Endometrium (tissue), 2 donors: ENCODE data around the gene IL16.
"Not testable (repeated sequence)": the region's sequence is repeated elsewhere in the genome, so short reads cannot be mapped to it uniquely, and the experiment has no call there.

Experiments used
- FAIRE-seq: peaks from 2 replicates; lab custom pipeline; 2012; peaks lifted over from hg19 to GRCh38; lab: Jason Lieb, UNC
- donor health status: control.
- donor health status: control.

Gene IL16

DNA sequence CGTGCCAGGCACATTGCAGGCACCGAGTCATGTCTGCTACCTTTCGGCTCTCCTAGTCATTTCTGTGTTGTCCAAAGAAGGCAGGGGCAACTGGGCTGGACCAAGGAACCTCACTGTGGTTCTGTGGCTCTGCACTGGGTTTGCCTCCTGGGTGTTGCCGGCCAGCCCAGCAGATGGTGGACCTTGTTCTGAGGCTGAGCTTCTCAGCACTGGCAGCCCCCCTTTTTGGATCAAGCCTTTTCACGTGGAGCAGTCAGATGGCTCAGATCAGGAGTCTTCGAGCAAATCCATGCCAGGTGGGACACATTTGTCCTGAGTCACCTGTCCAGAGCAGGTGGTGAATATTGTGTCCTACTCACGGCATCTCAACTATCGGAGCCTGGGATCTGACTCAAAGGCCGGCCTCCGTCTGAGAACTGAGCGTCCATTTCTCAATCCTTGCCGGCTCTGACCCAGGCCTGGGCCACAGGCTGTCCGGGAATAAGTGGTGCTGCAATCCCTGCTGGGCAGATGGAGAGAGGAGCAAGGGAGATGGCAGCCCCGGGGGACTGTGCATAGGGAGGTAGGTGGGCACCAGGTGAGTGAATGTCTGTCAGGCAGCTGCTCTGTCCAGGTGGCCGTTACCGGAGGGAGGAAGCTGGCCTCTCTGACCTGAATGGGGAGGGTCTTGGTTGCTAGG lies at the start of gene IL16:
Gene IL16, plus strand, starts transcription at position 304 of the 679 bp plus-strand sequence. CDS start 28,521 bp downstream, outside the sequence.
- no peak for FAIRE-seq

DNA sequence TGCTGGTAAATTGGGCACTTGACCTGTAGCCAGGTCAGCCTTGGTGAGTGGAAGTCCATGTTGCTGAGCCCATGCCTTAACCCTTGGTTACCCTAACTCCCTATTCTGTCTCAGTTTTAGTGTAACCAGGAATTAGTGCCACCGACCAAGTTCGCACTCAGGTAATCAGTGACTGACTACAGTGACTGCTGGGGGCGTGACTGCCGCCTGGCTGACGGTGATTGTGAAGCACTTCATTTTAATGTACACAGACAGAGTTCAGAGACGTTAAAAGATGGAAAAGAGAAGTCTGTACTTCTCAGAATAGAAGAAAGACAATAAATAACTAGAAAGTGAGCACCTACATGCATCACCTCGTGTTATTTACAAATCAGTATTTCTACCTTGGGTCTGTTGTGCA lies 45.3 kb upstream of the IL16 start:
- FAIRE-seq = no peak

DNA sequence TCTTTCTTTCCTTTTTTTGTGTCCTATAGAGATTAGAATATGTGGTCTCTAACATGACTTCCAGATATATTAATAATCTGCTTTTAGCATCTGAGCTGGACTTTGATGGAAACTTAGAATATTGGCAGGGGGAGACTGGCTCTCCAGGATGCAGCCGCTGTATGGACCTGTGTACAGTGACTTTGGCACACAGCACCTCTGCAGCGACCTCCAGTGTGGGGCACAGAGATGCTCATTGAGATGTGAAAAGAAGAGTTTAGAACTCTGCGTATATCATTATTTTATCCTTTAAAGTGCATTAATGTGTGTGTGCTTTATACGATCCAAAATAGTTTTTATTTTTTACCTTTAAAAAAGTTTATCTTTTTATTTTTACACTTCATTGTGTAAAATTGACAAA lies 44.3 kb upstream of the IL16 start:
- no peak for FAIRE-seq

DNA sequence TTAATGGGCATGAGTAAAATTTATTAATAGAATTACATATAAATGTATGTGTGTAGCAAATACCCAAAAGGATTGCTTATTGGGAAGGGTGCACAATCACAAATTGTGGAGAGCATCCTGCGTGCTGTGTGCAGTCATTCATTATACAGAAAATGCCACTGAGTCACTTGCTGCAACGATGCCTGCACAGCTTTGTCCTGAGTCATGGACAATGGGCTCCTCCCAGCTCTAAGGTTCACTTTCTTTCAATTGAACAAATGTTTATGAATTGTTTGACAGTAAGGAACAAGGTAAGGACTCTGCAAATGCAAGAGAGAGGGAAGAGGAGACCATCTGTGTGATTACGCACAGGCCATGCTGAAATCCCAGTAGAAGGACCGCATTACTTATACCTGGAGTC lies 43.9 kb upstream of the IL16 start:
- no peak for FAIRE-seq

DNA sequence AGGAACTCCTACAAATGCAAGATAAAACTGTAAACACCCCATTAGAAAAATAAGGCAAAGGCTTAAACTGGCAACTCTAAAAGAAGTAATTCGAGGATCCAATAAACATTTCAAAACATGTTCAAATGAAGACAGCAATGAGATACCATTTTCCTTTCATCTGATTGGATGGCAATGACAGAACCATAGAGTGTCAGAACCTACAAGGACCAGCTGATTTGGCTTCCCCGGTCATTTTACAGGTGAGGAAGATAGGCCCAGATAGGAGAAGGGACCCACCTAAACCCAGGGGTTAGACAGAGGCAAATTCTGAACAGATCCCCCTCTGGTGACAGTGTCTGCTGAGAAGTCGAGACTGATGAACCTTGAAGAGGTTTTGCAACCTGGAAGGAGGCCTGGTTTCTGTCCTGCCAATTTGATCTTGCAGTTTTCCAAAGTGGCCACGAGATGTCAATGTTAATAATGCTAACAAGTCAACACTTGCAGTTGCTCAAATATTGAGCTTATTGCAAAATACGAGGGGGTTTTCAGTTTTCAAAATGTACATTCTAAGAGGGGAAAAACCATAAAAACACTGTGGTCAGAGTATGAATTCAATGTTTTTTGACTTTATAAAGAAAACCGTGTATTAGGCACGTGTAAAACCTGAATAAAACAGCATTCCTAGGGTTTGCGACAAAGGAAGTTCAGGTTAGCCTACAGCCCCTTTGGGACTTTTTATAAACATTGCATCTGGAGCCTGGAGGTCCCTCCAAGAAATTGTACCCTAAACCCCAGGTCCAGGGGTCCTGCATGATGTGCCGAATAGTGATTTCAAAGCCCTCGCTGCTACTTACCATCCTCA lies 41.1 kb upstream of the IL16 start:
- no peak for FAIRE-seq

DNA sequence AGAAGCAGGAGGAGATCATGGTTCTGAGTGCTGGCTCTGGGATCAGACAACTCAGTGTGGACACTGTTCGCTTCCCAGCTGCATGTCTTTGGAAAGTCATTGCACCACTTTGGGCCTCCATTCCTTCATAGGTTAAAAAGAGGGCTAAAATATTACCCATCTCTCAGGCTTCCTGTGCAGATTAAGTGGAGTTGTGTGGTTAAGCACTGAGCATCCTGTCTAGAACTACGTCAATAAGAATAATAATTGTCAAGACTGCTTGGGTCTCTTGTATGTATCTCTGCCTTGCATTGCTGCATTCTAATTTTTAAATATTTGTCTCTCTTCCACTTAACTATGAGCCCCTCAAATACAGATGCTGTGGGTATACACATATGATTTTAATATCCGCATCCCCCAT lies 40.4 kb upstream of the IL16 start:
- FAIRE-seq = no peak

DNA sequence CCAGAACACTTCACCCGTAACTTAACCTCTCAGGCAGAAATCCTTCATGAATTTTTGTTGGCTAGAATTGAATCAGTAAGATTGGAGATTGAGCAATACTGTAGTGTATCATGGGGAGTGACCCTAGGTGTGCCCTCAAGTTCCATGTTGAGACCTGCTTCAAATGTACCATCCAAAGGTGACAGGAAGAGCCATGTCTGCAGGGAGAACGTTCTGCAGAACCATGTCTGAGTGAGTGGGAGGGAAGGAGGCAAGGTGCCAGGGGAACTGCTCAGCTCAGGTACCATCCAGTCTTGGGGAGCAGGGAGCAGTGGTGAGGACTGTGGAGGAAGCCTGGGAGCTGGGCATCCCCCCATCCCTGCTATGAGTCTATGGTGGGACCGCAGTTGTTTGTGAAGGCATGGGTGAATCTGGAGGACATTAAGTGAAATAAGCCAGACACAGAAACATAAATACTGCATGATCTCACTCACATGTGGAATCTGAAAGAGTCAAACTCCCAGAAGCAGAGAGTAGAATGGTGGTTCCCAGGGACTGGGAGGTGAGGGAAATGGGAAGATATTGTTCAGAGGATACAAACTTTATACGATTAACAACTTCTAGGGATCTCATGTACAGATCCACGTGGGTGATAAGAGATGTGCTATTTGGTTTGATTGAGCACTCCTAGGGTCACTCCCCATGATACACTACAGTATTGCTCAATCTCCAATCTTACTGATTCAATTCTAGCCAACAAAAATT lies 39.3 kb upstream of the IL16 start:
- peak; percentile 8 for FAIRE-seq

DNA sequence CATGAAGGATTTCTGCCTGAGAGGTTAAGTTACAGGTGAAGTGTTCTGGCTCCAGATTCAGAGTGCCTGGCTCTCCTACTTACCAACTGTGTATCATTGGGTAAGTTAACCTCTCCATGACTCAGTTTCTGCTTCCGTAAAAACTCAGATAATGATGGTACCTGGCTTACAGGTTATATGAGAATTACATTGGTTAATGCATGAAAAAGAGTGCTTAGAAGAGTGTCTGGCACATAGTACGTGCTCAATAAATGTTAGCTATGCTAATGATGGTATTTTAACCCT lies 38.8 kb upstream of the IL16 start:
- FAIRE-seq = no peak

DNA sequence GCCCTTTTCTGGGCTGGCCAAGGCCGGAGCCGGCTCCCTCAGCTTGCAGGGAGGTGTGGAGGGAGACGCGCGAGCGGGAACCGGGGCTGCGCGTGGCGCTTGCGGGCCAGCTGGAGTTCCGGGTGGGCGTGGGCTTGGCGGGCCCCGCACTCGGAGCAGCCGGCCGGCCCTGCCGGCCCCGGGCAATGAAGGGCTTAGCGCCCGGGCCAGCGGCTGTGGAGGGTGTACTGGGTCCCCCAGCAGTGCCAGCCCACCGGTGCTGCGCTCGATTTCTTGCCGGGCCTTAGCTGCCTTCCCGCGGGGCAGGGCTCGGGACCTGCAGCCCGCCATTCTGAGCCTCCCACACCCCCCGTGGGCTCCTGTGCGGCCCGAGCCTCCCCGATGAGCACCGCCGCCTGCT lies 38.1 kb upstream of the IL16 start:
- not testable (repeated sequence) for FAIRE-seq

DNA sequence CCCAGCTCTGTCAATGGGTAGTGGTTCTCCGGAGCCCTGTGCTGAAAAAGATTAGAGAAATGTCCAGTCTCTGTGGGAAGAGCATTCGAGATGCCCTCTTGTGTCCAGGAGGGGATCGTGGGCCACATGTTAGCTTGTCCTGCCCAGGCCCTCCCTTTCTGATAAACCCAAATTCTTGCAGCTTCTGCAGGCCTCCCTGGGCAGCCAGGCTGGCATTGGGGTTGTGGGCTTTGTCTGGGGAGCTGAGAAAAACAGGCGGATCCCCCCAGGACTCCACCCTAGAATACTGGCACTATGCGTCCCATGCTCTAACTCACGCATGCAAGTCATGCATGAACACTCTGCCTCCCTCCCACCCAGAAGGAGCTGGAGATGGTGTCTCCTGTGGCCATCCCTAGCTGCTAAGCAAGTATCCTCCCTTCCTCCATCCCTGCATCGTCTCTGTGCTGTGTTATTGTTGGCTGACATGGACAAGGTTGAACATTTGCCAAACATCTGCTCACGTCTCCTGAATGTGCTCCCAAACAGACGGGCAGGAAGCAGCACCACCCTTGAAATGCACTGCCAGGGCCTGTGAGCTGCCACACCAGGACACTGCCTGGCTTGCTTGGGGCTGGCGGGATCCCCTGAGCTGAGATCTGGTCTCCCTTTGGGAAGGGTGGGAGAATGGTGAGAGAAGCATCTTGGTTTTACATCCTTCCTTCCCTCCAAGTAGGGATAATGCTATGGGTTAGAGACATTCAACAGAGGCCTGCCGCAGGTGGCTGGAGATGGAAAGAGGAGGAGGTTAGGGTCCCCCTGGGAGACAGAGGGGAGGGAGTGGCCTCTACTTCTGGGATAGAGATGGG lies 36.1 kb upstream of the IL16 start:
- FAIRE-seq = no peak

DNA sequence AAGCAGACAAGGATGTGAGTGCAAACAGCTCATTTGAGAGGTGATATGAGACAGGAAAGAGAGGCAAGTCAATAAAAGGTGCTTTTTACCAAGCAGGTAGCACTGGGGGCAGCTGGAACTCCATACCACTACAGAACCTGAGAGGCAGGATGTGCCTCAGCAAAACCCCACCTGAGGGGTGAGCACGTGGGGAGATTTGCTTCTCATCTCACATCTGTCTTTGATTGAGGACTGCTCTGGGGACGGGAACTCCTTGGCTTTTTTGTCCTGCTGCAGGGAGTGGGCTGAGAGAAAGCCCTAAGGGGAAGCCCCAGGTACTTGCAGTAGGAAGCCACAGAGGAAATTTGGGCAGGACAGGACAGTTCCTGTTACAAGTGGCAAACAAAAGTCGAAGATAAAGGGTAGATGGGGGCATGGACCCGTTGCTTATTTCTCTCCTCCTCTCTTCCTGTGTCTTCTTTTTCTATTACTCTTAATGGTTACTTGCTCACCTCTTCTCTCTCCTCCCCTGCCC lies 35.5 kb upstream of the IL16 start:
- FAIRE-seq = no peak

DNA sequence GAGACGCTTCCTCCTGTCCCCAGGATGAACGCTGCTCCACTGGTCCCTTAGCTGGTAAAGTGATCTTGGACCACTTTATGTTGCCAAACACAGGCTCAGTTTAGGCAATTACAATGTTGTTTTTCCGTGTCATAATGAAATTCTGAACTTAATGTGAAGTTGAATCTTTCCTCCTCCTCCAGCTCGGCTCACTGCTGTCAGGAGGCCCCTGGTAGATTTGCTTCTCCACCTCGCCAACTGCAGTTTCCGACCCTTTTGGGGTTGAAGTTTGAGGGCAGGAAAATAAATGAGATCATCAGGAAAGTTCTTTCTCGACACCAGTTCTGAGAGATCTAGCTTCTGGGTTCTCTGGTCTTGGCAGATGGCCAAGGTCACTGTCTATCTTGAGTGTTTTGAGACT lies 34.8 kb upstream of the IL16 start:
- FAIRE-seq = no peak

DNA sequence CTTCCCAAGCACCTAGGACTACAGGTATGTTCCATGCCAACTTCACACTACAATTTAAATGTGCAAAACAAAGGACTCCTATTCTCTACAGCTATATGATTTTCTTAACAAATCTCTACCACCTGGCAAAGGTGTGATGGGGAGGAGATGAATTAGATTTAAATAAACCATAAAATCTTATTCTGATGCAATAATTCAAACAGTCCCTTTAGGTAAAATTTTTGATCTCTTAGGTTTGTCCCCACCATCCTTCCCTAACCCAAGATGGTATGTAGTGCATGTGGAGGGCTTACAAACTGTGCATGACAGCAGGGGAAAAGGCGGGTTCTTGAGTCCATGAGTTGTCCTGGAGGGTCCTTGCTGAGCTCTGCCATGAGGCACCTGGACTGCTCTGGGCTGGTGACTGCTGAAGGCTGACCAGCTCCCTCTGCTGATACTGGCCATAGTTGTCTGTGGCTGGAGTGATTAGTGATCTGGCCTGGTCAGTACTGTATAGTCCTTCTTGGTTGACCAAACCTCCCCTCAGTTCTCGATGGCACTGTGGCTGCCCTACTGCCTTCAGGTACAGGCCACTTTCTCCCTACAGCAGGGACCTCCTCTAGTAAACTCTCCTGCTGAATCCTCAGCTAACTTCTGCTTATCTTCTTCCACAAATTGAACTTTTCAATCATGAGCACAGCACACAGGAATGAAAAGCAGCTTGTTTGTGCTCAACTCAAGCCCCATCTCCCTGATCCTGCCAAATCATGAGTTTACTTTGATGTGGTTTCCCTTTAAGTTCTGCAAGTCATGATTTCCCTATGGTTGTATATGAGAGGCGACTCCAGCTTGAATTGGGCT lies 32.5 kb upstream of the IL16 start:
- no peak for FAIRE-seq

DNA sequence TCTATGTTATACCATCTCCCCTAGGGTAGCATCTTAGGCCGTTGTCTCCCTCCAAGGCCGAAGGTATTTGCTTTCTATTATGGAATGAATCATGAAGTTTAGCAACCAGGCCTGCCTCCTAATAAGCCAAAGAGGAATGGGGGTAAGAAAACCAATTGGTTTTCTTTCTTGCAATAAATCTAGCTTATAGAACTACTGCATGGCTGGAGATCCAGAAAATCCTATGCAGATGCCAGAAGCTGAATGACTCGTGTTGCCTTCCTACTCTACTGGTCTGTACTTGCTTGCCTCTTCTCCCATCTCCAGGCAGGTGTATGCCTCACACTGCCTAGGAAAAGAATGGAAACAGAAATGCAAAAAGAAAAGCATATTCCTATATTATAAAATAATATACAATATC lies 31.1 kb upstream of the IL16 start:
- no peak for FAIRE-seq

DNA sequence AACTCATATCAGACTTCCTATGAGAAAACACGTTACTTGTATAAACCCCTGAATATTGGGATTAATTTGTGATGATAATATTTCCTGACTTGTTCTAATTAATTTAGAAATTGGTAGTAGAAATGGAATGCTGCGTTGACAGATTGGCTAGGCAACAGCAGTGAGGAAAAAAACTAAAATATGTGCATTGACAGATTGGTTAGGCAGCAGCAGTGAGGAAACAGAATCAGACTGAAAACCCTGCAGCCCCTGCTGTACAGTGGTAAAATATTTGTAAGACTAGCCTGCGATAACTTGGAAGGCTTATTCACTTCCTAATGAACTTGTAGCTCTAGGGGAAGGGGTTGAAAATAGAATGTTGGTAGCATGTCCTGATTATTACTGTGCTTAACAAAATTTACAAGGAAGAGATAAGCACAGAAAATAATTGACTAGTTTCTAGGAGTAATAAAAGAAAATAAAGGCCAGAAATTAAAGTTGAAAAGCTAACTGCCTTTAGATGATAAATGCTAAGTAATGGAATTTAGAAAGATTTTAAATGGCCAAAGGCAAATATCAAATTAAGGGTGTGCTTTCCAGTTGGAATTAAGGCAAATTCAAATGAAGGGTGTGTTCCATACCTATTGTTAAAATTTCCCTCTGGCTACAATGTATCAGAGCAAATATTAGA lies 29.9 kb upstream of the IL16 start:
- no peak for FAIRE-seq

DNA sequence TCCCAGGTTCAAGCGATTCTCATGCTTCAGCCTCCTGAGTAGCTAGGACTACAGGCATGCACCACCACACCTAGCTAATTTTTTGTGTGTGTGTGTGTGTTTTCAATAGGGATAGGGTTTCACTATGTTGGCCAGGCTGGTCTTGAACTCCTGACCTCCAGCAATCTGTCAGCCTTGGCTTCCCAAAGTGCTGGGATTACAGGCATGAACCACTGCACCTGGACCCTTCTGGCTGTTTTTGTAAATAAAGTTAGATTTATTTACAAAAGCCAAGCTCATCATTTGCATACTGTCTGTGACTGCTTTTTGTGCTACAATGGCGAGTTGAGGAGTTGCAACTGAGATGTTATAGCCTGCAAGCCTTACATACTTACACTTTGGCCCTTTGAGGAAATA lies 28.6 kb upstream of the IL16 start:
- no peak for FAIRE-seq

DNA sequence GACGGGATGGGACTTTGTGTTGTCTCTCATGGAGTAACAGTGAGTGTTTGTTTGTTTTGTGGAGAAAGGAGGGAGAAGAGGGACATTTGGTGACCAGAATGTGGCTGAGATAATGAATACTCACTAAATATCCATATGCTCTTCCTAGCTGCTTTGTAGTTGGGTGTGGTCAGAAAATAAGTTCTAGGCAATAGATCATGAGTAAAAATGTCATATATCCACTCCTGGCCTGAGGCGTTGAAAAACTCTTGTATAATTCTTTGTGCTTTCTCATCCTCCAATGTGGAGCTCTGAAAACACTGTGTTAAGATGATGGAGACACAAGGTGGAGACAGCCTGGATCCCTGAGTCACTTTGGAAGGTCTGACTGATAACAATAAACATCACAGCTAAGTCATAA lies 28.0 kb upstream of the IL16 start:
- no peak for FAIRE-seq

DNA sequence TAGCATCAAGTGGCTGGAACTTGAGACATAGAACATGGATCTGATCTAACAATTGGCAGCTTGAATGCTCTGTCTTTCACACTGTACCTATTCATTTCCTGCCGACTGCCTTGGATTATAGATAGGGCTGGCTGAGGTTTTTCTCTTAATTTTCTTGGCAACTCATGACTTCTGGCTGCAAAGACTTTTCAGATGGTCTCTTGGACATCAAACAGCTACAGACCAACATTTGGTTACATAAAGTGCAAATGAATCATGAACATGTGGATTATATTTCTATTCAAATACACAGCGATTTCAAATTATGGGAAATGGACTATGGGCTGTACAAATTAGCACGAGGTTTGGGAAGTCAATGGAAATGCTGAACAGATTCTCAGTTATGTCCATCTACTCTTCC lies 26.2 kb upstream of the IL16 start:
- FAIRE-seq = no peak

DNA sequence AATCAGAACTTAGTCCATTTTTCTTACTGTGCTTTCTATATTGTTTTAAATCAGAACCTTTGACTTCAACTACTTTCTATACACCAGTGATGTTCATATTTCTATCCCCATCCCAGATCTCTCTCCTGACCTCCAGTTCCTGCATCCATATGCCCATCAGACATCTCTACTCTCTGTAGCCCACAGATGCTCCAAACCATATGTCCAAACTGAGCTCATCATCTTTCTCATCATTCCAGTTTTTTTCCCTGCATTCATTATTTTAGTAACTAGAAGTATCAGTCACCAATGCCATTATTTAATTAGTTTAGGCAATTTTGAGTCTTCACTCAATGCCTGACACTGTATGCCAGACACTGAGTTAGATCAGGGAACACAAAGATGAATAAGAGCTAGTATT lies 25.4 kb upstream of the IL16 start:
- no peak for FAIRE-seq

DNA sequence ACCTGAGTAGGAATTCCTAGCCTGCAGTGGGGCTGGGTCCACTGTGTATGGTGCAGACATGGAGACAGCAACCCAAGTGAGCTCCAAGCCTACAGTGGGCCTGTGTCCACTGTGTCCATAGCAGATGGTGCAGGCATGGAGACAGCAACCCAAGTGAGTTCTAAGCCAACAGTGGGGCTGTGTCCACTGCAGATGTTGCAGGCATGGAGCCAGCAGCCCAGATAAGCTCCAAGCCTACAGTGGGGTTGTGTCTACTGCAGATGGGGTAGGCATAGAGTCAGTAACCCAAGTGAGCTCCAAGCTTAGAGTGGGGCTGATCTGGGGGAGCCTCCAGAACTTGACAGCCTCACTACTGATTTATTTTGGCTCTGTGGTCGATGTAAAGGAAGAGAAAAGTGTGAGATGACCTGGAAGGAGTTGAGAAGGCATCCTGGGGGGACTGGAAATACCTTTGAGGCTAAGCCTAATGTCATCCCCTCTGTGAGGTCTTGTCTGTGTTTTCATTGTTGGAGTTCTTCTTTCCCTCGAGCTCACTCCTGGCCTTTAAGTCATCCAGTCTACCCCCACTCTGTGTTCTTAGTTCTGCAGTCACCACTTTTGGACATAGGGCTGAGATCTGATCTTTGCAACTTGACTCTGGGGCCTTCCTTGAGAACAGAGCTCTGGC lies 22.4 kb upstream of the IL16 start:
- no peak for FAIRE-seq
